GM23338 (cell line): ENCODE data around the gene DTHD1. TPM values are rescaled to one million over a fixed set of nuclear protein-coding genes. Genes with fewer than 3 reads are reported as not detected.

ENCODE experiments used
- ATAC-seq: fragments of 200-7000 bp; cut with Tn5 transposase; 3 replicates; pipeline ENCODE4 v1.9.1; 2020
- DNase-seq: peaks from one replicate; pipeline ENCODE4 v3.0.0-alpha.2; 2015; ENCODE audit warnings: low spot score
- H2AFZ ChIP-seq: fragments of 200-600 bp; sonication (generic); 2 replicates; pipeline ENCODE4 v1.8.0; 2016; ENCODE audit warnings: antibody characterized with exemption, mild to moderate bottlenecking, moderate library complexity
- H3F3A ChIP-seq: fragments of 200-600 bp; sonication (generic); replicated peaks from 2 replicates; pipeline ENCODE4 v1.8.0; 2017; ENCODE audit warnings: antibody characterized with exemption, mixed run types, low read depth
- H3K27ac ChIP-seq: fragments of 200-600 bp; sonication (generic); 2 replicates; pipeline ENCODE4 v1.6.1; 2016; ENCODE audit warnings: low read depth
- H3K27me3 ChIP-seq: fragments of 200-600 bp; sonication (generic); 2 replicates; pipeline ENCODE4 v1.8.0; 2016; ENCODE audit warnings: mild to moderate bottlenecking, mixed run types, moderate library complexity; ENCODE audit not compliant: insufficient read depth
- H3K36me3 ChIP-seq: fragments of 200-600 bp; sonication (generic); 2 replicates; pipeline ENCODE4 v1.8.0; 2016; ENCODE audit warnings: mild to moderate bottlenecking; ENCODE audit not compliant: insufficient read depth
- H3K4me1 ChIP-seq: fragments of 200-600 bp; sonication (generic); 2 replicates; pipeline ENCODE4 v1.8.0; 2016; ENCODE audit warnings: mild to moderate bottlenecking, moderate library complexity; ENCODE audit not compliant: insufficient read depth
- H3K4me2 ChIP-seq: fragments of 200-600 bp; sonication (generic); 2 replicates; pipeline ENCODE4 v1.7.1; 2017; ENCODE audit warnings: mixed run types
- H3K4me3 ChIP-seq: fragments of 200-600 bp; sonication (generic); 2 replicates; pipeline ENCODE4 v1.6.1; 2016; ENCODE audit warnings: mixed run types
- H3K79me2 ChIP-seq: fragments of 200-600 bp; sonication (generic); replicated peaks from 2 replicates; pipeline ENCODE4 v1.8.0; 2017; ENCODE audit warnings: mild to moderate bottlenecking; ENCODE audit not compliant: insufficient read depth
- H3K9me2 ChIP-seq: fragments of 200-600 bp; sonication (generic); 2 replicates; pipeline ENCODE4 v1.8.0; 2017; ENCODE audit not compliant: insufficient read depth
- H4K20me1 ChIP-seq: fragments of 200-600 bp; sonication (generic); replicated peaks from 2 replicates; pipeline ENCODE4 v1.8.0; 2017; ENCODE audit warnings: mild to moderate bottlenecking; ENCODE audit not compliant: insufficient read depth
- H3K27ac Mint-ChIP-seq: 2 replicates; pipeline ENCODE4 v1.8.0; 2020; ENCODE audit warnings: inconsistent platforms, mild to moderate bottlenecking, moderate library complexity, mixed read lengths
- H3K27me3 Mint-ChIP-seq: 3 replicates; pipeline ENCODE4 v1.8.0; 2022; ENCODE audit warnings: low read depth, mild to moderate bottlenecking, moderate library complexity, mixed read lengths, inconsistent platforms; ENCODE audit not compliant: insufficient read depth, poor library complexity
- H3K36me3 Mint-ChIP-seq: 3 replicates; pipeline ENCODE4 v1.8.0; 2021; ENCODE audit warnings: low read depth, mild to moderate bottlenecking, inconsistent platforms, moderate library complexity, mixed read lengths
- H3K4me1 Mint-ChIP-seq: 3 replicates; pipeline ENCODE4 v1.8.0; 2020; ENCODE audit warnings: mild to moderate bottlenecking, inconsistent platforms, mixed read lengths
- H3K4me3 Mint-ChIP-seq: 3 replicates; pipeline ENCODE4 v1.8.0; 2021; ENCODE audit warnings: moderate library complexity, mild to moderate bottlenecking, inconsistent platforms, mixed read lengths
- H3K9me3 Mint-ChIP-seq: 3 replicates; pipeline ENCODE4 v1.8.0; 2020; ENCODE audit warnings: moderate library complexity, mild to moderate bottlenecking, inconsistent platforms, mixed read lengths
- CREB1 ChIP-seq: fragments of 250-450 bp; sonication (Bioruptor Pico); IDR thresholded peaks from 2 replicates; pipeline ENCODE4 v1.5.0; 2020; ENCODE audit warnings: low read depth, mild to moderate bottlenecking, moderate library complexity
- EZH2 ChIP-seq: fragments of 200-600 bp; sonication (generic); IDR thresholded peaks from one replicate; pipeline ENCODE4 v1.8.0; 2017; ENCODE audit warnings: antibody characterized with exemption, mild to moderate bottlenecking, low read depth; ENCODE audit not compliant: unreplicated experiment
- EZH2phosphoT487 ChIP-seq: fragments of 200-600 bp; sonication (generic); IDR thresholded peaks from one replicate; pipeline ENCODE4 v1.8.1; 2018; ENCODE audit warnings: antibody characterized with exemption; ENCODE audit not compliant: unreplicated experiment
- JUNB ChIP-seq: IDR thresholded peaks from one replicate; pipeline ENCODE4 v1.6.1; 2016; ENCODE audit warnings: antibody characterized with exemption; ENCODE audit not compliant: unreplicated experiment
- NANOG ChIP-seq: IDR thresholded peaks from 2 replicates; pipeline ENCODE4 v1.6.1; 2016; ENCODE audit warnings: antibody characterized with exemption, borderline replicate concordance
- POLR2AphosphoS5 ChIP-seq: IDR thresholded peaks from 2 replicates; pipeline ENCODE4 v1.6.1; 2016; ENCODE audit warnings: antibody characterized with exemption, low read depth
- STAT1 ChIP-seq: IDR thresholded peaks from one replicate; pipeline ENCODE4 v1.6.1; 2016; ENCODE audit warnings: antibody characterized with exemption; ENCODE audit not compliant: unreplicated experiment
- ZNF114 ChIP-seq: fragments of 250-450 bp; sonication (Bioruptor Pico); IDR thresholded peaks from 2 replicates; pipeline ENCODE4 v1.5.0; 2020; ENCODE audit warnings: mild to moderate bottlenecking, moderate library complexity
- ZNF331 ChIP-seq: fragments of 250-450 bp; sonication (Bioruptor Pico); IDR thresholded peaks from 2 replicates; pipeline ENCODE4 v1.5.0; 2020; ENCODE audit warnings: low read depth, mild to moderate bottlenecking, moderate library complexity
- polyA plus RNA-seq: library from polyadenylated mRNA; unstranded; fragments of >200 nt; fragmentation: Nextera tagmentation; extraction: Ambion mirVana; gene quantifications from 2 replicates; pipeline ENCODE4 v1.2.1, GENCODE V29; 2016
- total RNA-seq: library from RNA; depleted of rRNA; stranded (reverse); fragments of >200 nt; shearing (Covaris generic); gene quantifications from 2 replicates; pipeline ENCODE4 v1.2.3, GENCODE V29; 2014
- TF ChIP-seq, protein P1 (sequence below): IDR thresholded peaks from one replicate; pipeline ENCODE4 v1.6.1; 2018; ENCODE audit warnings: antibody characterized with exemption; ENCODE audit not compliant: unreplicated experiment
- TF ChIP-seq, protein P2 (sequence below): IDR thresholded peaks from 2 replicates; pipeline ENCODE4 v1.6.1; 2016; ENCODE audit warnings: antibody characterized with exemption
- TF ChIP-seq, protein P3 (sequence below): fragments of 250-450 bp; sonication (Bioruptor Pico); IDR thresholded peaks from 2 replicates; pipeline ENCODE4 v1.5.0; 2020; ENCODE audit warnings: mild to moderate bottlenecking, moderate library complexity
- TF ChIP-seq, protein P4 (sequence below), 2 experiments: fragments of 200-600 bp in 1 of 2; sonication (generic) in 1 of 2; conservative IDR thresholded peaks; 2 replicates each; pipeline versions ENCODE4 v1.5.1 to v1.6.1; 2016 to 2017; ENCODE audit warnings: antibody characterized with exemption in 2 of 2, low read depth in 2 of 2, mild to moderate bottlenecking in 2 of 2, moderate library complexity in 1 of 2

Gene DTHD1
- total and polyA plus RNA-seq, 2 experiments from 2014 or later, result not detected

DNA sequence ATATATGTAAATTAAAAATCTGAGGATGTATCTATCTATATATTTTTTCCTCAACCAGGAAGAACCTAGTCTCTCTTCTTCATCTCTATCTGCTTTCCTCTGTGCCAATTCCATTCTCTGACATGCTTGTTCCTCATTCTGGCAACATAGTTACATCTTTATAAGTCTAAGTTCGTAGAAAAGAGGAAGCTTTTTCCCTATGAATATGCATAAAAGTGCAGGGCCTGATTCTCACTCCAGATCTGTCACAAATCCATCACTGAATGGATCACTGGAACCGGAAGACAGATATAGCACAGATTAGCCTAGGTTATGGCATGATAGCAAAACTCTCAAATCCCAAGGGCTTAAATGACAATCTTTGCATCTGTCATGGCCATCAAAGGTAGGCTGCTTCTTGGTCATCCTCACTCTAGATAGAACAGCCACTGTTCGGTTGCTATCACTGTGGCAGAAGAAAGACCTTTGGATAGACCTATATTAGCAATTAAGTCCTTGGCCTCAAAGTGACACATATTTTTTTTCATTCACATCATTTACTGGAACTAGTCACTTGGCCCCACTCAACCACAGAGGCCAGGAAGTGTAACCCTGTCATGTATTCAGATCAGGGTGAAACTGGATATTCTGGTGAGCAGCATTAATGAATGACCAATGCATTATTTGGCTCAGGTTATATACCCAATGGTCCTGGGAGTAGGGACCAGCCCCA, 22.2 kb downstream of the DTHD1 start:
- Histone ChIP-seq H3K27me3 (no peaks in the 10 kb centered on the region), H3F3A (no peaks in the 10 kb centered on the region), H3K36me3 (no peaks in the 10 kb centered on the region), H3K4me2 (no peak overlapping the region), H4K20me1 (no peaks in the 10 kb centered on the region), H2AFZ (no peak overlapping the region), H3K27ac (no peak overlapping the region), H3K4me1 (no peaks in the 10 kb centered on the region), H3K9me2 (no peaks in the 10 kb centered on the region), H3K4me3 (no peak overlapping the region), H3K79me2 (no peaks in the 10 kb centered on the region)
- no peak overlapping the region for H3K4me3 Mint-ChIP-seq
- H3K27me3 Mint-ChIP-seq, result no peaks in the 10 kb centered on the region
- H3K4me1 Mint-ChIP-seq, result no peaks in the 10 kb centered on the region
- no peak for DNase-seq
- no peaks in the 10 kb centered on the region for H3K36me3 Mint-ChIP-seq
- no peak for ATAC-seq
- TF ChIP-seq ZNF331 (CRISPR knock-in tag) (no peak), POLR2AphosphoS5 (no peak), ZNF114 (CRISPR knock-in tag) (no peak), EZH2 (no peak), STAT1 (no peak), JUNB (no peak), EZH2phosphoT487 (no peak), CREB1 (CRISPR knock-in tag) (no peak), NANOG (no peak)
- TF ChIP-seq, protein P1, sequence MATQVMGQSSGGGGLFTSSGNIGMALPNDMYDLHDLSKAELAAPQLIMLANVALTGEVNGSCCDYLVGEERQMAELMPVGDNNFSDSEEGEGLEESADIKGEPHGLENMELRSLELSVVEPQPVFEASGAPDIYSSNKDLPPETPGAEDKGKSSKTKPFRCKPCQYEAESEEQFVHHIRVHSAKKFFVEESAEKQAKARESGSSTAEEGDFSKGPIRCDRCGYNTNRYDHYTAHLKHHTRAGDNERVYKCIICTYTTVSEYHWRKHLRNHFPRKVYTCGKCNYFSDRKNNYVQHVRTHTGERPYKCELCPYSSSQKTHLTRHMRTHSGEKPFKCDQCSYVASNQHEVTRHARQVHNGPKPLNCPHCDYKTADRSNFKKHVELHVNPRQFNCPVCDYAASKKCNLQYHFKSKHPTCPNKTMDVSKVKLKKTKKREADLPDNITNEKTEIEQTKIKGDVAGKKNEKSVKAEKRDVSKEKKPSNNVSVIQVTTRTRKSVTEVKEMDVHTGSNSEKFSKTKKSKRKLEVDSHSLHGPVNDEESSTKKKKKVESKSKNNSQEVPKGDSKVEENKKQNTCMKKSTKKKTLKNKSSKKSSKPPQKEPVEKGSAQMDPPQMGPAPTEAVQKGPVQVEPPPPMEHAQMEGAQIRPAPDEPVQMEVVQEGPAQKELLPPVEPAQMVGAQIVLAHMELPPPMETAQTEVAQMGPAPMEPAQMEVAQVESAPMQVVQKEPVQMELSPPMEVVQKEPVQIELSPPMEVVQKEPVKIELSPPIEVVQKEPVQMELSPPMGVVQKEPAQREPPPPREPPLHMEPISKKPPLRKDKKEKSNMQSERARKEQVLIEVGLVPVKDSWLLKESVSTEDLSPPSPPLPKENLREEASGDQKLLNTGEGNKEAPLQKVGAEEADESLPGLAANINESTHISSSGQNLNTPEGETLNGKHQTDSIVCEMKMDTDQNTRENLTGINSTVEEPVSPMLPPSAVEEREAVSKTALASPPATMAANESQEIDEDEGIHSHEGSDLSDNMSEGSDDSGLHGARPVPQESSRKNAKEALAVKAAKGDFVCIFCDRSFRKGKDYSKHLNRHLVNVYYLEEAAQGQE, result no peak
- TF ChIP-seq, protein P2, sequence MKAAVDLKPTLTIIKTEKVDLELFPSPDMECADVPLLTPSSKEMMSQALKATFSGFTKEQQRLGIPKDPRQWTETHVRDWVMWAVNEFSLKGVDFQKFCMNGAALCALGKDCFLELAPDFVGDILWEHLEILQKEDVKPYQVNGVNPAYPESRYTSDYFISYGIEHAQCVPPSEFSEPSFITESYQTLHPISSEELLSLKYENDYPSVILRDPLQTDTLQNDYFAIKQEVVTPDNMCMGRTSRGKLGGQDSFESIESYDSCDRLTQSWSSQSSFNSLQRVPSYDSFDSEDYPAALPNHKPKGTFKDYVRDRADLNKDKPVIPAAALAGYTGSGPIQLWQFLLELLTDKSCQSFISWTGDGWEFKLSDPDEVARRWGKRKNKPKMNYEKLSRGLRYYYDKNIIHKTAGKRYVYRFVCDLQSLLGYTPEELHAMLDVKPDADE, result no peak
- TF ChIP-seq, protein P3, sequence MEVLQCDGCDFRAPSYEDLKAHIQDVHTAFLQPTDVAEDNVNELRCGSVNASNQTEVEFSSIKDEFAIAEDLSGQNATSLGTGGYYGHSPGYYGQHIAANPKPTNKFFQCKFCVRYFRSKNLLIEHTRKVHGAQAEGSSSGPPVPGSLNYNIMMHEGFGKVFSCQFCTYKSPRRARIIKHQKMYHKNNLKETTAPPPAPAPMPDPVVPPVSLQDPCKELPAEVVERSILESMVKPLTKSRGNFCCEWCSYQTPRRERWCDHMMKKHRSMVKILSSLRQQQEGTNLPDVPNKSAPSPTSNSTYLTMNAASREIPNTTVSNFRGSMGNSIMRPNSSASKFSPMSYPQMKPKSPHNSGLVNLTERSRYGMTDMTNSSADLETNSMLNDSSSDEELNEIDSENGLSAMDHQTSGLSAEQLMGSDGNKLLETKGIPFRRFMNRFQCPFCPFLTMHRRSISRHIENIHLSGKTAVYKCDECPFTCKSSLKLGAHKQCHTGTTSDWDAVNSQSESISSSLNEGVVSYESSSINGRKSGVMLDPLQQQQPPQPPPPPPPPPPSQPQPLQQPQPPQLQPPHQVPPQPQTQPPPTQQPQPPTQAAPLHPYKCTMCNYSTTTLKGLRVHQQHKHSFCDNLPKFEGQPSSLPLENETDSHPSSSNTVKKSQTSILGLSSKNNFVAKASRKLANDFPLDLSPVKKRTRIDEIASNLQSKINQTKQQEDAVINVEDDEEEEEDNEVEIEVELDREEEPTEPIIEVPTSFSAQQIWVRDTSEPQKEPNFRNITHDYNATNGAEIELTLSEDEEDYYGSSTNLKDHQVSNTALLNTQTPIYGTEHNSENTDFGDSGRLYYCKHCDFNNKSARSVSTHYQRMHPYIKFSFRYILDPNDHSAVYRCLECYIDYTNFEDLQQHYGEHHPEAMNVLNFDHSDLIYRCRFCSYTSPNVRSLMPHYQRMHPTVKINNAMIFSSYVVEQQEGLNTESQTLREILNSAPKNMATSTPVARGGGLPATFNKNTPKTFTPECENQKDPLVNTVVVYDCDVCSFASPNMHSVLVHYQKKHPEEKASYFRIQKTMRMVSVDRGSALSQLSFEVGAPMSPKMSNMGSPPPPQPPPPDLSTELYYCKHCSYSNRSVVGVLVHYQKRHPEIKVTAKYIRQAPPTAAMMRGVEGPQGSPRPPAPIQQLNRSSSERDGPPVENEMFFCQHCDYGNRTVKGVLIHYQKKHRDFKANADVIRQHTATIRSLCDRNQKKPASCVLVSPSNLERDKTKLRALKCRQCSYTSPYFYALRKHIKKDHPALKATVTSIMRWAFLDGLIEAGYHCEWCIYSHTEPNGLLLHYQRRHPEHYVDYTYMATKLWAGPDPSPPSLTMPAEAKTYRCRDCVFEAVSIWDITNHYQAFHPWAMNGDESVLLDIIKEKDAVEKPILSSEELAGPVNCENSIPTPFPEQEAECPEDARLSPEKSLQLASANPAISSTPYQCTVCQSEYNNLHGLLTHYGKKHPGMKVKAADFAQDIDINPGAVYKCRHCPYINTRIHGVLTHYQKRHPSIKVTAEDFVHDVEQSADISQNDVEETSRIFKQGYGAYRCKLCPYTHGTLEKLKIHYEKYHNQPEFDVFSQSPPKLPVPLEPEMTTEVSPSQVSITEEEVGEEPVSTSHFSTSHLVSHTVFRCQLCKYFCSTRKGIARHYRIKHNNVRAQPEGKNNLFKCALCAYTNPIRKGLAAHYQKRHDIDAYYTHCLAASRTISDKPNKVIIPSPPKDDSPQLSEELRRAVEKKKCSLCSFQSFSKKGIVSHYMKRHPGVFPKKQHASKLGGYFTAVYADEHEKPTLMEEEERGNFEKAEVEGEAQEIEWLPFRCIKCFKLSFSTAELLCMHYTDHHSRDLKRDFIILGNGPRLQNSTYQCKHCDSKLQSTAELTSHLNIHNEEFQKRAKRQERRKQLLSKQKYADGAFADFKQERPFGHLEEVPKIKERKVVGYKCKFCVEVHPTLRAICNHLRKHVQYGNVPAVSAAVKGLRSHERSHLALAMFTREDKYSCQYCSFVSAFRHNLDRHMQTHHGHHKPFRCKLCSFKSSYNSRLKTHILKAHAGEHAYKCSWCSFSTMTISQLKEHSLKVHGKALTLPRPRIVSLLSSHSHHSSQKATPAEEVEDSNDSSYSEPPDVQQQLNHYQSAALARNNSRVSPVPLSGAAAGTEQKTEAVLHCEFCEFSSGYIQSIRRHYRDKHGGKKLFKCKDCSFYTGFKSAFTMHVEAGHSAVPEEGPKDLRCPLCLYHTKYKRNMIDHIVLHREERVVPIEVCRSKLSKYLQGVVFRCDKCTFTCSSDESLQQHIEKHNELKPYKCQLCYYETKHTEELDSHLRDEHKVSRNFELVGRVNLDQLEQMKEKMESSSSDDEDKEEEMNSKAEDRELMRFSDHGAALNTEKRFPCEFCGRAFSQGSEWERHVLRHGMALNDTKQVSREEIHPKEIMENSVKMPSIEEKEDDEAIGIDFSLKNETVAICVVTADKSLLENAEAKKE (CRISPR knock-in tag), result no peak
- TF ChIP-seq, protein P4, sequence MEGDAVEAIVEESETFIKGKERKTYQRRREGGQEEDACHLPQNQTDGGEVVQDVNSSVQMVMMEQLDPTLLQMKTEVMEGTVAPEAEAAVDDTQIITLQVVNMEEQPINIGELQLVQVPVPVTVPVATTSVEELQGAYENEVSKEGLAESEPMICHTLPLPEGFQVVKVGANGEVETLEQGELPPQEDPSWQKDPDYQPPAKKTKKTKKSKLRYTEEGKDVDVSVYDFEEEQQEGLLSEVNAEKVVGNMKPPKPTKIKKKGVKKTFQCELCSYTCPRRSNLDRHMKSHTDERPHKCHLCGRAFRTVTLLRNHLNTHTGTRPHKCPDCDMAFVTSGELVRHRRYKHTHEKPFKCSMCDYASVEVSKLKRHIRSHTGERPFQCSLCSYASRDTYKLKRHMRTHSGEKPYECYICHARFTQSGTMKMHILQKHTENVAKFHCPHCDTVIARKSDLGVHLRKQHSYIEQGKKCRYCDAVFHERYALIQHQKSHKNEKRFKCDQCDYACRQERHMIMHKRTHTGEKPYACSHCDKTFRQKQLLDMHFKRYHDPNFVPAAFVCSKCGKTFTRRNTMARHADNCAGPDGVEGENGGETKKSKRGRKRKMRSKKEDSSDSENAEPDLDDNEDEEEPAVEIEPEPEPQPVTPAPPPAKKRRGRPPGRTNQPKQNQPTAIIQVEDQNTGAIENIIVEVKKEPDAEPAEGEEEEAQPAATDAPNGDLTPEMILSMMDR (conservative IDR thresholded peaks at IDR 0.05; ENCODE audit: low read depth in 2 of 2), result no peak
- H3K27ac Mint-ChIP-seq, result no peak overlapping the region
- no peaks in the 10 kb centered on the region for H3K9me3 Mint-ChIP-seq
